ENCODE data around the gene NAXE.
"Not testable (repeated sequence)": the region's sequence is repeated elsewhere in the genome, so short reads cannot be mapped to it uniquely, and the experiment has no call there.

The NAXE gene

DNA sequence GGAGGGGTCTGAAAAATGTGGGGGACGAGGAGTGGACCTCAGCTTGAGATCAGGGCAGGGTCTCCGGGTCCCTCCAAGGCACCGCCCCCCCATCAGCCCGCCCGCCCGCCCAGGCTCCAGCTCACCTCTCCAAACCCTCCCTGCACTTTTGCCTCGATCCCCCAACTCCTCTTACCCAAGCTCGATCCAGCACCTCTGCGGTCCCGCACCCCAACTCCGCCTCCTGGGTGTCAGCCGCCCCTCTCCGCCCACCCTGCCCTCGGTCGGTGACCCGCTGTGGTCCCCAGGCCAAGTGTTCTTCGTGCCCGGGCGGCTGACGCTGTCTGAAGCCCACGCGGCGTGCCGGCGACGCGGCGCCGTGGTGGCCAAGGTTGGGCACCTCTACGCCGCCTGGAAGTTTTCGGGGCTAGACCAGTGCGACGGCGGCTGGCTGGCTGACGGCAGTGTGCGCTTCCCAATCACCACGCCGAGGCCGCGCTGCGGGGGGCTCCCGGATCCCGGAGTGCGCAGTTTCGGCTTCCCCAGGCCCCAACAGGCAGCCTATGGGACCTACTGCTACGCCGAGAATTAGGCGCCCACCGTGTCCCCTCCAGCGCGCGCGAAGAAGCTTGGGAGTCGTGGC lies 33.3 kb downstream of the NAXE start:
- DNase-seq: no peak

- peak; percentile 71 to 75 for DNase-seq
Measured at GRCh38 chr1:156625436-156626078, 34.0 kb downstream of the NAXE start.

DNA sequence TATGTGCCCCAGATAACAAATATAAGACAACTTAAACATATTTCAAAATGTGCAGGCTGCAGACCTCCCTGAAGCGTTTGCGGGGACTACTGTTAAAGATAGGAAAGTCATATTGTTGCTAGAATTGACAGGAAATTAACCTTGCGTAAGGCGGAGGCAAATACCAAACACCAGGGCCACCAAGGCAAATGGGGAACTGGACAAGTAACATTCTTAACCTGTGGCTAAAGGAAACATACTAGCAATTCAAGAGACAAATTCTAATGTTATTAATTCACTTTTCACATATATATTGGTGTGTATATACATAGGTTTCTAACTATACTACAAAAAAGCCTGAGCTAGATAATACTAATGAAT lies 34.5 kb downstream of the NAXE start:
- no peak for DNase-seq

DNA sequence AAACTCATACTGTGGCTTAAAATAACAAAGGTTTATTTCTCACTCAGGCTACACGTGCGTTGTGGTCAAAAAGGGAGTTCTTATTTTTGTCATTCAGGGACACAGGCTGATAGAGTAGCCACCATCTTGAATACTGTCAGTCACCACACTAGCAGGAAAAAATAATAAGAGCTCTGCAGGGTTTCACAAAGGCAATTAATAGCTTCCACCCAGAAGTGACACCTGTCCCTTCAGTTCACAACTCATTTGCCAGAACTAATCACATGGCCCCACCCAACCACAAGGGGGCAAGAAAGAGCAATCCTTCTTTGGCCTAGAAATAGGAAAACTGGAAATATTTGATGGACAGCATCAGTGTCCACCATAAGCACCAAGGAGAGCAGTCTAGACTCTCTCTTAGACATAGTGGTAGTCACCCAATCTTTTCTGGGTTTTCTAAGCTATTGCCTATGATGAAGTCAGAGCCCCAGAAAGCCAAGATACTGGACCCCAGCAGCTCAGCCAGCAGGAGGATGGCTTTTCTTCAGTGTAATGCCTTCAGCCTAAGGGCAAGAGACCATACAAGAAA lies 35.8 kb downstream of the NAXE start:
- no peak for DNase-seq

DNA sequence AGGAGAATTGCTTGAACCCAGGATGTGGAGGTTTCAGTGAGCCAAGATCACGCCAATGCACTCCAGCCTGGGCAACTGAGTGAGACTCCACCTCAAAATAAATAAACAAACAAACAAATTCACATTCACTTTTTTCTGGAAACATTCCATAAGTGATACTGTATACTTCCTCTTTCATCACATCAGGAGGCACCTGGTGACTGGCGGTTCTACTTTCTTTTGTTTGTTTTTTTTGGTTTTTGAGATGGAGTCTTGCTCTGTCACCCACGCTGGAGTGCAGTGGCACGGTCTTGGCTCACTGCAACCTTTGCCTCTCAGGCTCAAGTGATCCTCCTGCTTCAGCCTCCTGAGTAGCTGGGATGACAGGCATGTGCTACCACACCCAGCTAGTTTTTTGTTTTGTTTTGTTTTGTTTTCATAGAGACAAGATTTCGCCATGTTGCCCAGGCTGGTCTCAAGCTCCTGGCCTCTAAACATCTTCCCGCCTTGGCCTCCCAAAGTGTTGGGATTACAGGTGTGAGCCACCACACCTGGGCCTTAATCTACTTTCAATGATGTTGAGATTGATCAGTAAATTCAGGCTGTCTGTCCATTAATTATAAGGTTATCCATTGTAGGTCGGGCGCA lies 38.4 kb downstream of the NAXE start:
- no peak for DNase-seq

DNA sequence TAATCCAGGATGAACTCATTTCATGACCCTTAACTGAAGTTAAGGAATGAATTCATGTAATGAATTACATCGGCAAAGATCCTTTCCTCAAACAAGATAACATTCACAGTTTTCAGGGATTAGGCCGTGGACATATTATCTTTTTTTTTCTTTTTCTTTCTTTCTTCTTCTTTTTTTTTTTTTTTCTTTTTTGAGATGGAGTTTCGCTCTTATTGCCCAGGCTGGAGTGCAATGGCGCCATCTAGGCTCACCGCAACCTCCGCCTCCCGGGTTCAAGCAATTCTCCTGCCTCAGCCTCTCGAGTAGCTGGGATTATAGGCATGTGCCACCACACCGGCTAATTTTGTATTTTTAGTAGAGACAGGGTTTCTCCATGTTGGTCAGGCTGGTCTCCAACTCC lies 39.6 kb downstream of the NAXE start:
- DNase-seq: not testable (repeated sequence)

- DNase-seq: no peak
Measured at GRCh38 chr1:156632355-156632754, 40.8 kb downstream of the NAXE start.

DNA sequence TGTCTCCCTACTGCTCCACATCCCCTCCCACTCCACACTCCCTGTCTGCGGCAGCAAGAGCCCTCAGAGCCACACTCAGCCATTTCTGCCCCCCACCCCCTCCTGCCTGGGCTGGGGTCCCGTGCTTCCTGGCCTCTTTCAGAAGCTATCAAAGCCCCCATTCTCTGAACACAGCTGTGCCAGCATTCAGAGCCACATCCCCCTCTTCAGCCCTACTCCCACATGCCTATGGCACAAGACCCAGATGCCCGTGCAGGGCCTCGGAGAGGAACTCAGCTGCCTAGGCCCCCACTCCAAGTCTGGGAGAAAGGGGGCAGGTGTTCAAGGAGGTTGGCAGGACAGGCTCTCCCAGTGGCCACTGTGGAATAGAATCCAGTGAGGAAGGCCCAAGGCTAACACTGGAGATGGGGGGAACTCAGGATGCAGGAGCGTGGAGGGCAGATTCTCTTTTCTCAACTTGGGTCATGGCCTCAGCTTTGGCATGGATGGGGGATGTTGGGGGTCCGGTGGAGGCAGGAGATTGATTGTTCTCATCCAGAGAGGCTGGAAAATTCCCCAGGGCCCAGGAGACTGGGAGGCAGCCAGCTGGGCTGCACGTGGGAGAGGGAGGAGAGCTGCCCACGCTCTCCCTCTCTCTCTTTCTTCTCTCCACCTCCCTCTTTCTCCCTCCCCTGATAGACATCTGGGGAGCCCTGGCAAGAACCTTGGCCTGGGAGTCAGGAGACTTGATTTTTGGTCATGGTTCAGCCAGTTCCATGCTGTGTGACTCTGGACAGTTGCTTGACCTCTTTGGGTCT lies 46.8 kb downstream of the NAXE start:
- DNase-seq: no peak

GRCh38 chr1:156639601-156640101 lies 48.1 kb downstream of the NAXE start:
- no peak for DNase-seq

DNA sequence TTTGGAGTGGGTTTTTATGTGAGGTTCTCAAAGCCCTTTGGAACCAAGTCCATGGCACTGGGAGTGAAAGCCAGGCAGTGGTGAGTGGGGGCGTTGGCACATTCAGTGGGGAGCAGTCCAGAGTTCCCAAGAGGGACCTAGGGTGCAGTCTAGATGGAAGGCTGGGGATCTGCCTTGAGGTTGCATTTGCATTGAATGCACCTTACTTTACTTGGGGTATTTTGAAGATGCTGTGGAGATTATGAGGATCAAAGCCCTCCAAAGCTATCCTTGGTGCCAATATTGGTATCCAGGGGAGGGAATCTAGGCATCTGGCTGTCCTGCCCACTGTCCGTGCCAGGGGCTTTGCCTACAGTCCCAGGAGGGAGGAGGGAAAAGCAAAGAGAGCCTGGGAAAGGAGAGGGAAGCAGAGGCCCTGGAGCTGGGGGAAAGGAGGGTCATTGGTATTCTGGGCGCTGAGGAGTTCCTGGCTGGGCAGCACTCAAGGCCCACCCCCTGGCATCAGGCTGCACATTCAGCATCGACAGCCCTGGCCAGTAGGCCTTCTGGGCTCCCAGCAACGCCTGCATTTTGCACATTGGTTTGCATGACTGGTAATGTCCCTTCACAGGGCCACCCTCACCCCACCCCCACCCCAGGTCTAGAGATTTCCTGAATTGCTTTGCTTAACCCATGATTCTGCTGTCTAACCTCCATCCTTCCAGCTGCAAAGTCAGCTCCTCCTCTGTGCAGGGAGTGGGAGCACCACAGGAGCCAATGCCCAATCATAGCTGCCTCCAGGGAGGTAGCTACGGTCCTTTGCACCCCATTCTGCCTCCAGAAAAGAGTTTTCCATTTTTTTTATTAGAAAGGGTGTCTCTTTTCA lies 49.5 kb downstream of the NAXE start:
- DNase-seq: no peak

DNA sequence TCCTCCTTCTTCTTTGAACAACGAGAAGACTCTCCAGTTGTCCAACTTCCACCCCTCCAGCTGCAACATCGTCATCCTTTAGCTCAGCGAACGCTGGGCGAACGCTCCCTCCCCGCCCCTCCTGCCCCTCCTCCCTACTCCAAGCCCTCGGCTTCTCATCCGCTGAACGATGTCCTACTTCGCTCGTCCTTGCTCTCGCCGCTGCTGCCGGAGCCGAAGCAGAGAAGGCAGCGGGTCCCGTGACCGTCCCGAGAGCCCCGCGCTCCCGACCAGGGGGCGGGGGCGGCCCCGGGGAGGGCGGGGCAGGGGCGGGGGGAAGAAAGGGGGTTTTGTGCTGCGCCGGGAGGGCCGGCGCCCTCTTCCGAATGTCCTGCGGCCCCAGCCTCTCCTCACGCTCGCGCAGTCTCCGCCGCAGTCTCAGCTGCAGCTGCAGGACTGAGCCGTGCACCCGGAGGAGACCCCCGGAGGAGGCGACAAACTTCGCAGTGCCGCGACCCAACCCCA lies 50.2 kb downstream of the NAXE start, which contains the start of gene BCAN:
TSS of gene BCAN (plus strand) at position 357 of the 504 bp plus-strand sequence. CDS start 3,938 bp downstream, outside the sequence.
- DNase-seq: no peak

DNA sequence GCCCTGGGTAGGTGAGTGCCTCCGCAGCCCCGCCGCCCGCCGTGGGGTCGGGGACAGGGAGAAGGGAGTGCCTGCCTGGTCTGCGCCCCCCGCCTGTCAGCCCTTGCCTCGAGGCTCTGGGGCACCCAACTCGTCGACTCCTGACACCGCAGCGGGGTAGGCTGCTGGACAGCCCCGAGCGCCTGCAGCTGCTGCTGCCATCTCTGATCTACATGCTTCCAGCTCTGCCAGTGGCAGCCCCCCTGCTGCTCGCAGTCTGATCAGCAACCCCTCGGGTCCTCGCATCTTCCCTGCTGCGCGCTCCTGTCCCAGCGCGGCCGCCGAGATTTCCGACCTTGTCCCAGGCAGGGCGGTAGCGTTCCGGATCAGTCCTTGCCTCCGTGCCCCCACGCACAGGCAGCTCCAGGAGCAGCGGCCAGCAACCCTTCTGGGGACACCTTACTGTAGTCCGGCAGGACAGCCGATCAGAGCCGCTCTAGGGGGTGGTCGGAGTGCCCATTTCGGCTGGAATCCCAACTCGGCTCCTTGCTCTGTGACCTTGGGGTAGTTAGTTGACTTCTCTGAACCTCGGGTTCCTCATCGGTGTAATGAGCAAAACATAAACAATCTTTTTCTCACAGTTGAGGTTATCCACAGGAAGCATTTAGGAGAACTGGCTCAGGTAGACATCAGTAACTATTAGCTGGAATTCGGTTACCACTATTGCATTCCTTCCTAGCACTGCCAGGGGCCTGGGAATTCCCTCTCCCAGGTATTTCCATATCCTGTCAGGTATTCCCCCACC lies 50.9 kb downstream of the NAXE start:
- no peak for DNase-seq

DNA sequence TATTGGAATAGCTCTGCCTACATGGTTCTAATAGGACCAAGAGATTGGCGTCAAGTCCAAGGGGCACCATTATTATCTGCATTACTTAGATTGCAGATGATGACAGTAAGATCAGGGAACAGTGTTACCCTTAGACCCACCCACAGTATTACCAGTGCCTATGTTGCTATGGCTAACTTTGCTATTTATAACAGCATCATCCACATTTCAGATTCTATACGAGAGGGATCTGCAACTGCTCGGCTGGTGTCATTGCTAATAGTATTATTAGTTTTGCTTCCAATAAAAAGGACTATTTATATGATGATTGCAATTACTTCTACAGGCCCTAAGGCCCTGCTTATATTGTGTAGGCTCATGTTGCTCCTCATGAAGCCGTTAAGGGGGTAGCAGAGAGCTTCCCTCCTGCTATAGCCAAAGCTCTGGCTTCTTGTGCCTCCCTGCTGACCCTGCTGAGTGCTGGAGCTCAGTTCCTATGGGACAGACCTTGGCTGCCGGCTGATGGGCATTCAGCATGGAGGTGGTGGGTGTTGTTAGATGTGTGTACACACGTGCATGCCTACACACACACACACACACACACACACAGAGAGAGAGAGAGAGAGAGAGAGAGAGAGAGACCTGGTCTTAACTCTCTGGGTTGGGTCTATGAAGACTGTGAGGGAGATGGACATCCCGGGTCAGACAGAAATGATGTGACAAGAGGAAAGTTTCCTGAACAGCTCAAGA lies 51.6 kb downstream of the NAXE start:
- no peak for DNase-seq

DNA sequence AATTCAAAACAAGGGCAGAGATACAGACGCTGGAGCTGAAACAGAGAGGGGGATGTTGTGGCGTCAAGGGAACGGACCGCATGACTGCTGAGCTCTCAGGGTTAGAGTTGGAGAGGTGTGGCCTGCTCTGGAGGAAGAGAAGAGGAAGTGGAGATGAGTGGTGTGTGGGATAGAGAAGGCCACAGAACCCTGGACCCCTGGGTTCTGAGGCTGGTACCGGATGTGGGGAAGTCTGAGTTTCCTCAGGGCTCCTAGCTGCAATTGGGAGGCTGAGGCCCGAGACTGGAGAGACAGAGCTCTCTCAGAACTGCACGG lies 52.2 kb downstream of the NAXE start:
- no peak for DNase-seq
